ENCODE results near the gene TLR5. TPM values are rescaled to one million over a fixed set of nuclear protein-coding genes. Genes with fewer than 3 reads are reported as not detected.

TLR5 gene
- total RNA-seq, 3 donors from 2014 or later: 11.5 to 33.5 (median 16.5) TPM

DNA sequence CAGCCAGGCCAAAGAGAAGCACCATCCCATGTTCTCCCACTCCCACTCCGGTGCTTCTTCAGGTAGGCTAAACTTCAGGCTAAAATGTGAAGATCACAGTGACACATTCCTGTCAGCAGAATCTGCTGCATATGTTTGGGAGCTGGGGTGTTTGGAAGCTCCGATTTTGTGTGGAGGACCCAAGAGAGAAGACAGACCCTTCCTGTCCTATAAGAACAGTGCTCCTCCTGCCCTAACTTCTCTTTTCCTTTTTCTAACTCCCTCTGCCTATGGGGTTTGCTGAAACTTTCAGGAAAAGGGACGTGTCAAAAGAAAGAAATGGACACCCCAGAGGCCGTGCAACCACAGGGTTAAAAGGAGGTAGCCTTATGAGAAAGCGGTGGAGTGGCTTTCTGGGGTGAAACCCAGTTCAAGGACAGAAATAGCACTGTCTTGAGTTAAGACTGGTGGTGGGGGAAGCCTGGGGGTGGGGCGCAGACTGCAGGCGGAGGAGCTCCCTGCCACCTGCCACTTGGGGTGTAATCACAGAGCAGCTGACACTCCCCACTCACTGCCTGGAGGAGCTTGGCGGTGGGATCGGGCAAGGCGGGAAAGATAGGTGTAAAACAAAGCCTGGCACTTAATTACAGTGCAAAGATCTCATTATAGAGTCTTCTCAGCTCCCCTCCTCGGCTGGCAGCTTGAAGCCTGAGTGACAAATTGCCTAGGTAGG, 645 bp upstream of the TLR5 start:
- Histone ChIP-seq H3K27me3 (no peaks in the 10 kb centered on the region), H3K4me1 (peaks cover 5 to 7% of the 10 kb centered on the region in 2 donors), H3K27ac (peak overlapping the region; percentile 78 to 88), H3K4me3 (peak overlapping the region; percentile 63 to 72 (median 66)), H3K36me3 (no peaks in the 10 kb centered on the region), H3K9me3 (no peaks in the 10 kb centered on the region)
- no peak for DNase-seq (ENCODE audit: low spot score in 2 of 2)
- TF ChIP-seq POLR2AphosphoS5 (IDR thresholded peaks at IDR 0.05): no peak
- TF ChIP-seq POLR2A (IDR thresholded peaks at IDR 0.05): no peak
- TF ChIP-seq, protein P1, sequence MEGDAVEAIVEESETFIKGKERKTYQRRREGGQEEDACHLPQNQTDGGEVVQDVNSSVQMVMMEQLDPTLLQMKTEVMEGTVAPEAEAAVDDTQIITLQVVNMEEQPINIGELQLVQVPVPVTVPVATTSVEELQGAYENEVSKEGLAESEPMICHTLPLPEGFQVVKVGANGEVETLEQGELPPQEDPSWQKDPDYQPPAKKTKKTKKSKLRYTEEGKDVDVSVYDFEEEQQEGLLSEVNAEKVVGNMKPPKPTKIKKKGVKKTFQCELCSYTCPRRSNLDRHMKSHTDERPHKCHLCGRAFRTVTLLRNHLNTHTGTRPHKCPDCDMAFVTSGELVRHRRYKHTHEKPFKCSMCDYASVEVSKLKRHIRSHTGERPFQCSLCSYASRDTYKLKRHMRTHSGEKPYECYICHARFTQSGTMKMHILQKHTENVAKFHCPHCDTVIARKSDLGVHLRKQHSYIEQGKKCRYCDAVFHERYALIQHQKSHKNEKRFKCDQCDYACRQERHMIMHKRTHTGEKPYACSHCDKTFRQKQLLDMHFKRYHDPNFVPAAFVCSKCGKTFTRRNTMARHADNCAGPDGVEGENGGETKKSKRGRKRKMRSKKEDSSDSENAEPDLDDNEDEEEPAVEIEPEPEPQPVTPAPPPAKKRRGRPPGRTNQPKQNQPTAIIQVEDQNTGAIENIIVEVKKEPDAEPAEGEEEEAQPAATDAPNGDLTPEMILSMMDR (IDR thresholded peaks at IDR 0.05): no peak
- intact Hi-C loops (cut with DNase I; ENCODE audit: low total_unique reads): no loop called here

DNA sequence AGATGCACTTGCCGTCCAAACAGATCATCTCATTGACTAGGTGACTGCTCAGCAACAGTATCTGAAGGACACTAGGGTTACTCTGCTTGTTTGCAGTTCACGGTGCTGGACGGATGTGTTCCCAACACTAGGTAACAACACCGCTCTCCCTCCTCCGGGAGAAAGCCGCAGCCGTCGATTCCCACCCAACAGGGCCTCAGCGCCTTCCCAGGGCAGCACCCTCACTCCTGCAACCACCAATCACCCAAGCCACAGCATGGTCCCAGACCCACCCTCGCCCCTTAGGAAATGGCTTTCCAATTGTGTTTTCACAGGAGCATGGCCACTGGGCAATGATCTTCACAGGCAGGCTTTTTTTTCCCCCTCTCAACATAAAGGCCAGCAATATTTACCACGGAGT, 779 bp downstream of the TLR5 start:
- TF ChIP-seq, protein P1 (IDR thresholded peaks at IDR 0.05): no peak
- TF ChIP-seq POLR2A (IDR thresholded peaks at IDR 0.05) (no peak), POLR2AphosphoS5 (IDR thresholded peaks at IDR 0.05) (no peak)
- peak overlapping the region; percentile 63 to 72 (median 66) for H3K4me3 ChIP-seq
- H3K27ac ChIP-seq: peak overlapping the region; percentile 78 to 88
- H3K4me1 ChIP-seq: peaks cover 7 to 14% of the 10 kb centered on the region in 2 donors
- no peaks in the 10 kb centered on the region for H3K27me3 ChIP-seq
- no peaks in the 10 kb centered on the region for H3K36me3 ChIP-seq
- no peaks in the 10 kb centered on the region for H3K9me3 ChIP-seq
- intact Hi-C loops (cut with DNase I; ENCODE audit: low total_unique reads): no loop called here
- no peak for DNase-seq (ENCODE audit: low spot score in 2 of 2)

DNA sequence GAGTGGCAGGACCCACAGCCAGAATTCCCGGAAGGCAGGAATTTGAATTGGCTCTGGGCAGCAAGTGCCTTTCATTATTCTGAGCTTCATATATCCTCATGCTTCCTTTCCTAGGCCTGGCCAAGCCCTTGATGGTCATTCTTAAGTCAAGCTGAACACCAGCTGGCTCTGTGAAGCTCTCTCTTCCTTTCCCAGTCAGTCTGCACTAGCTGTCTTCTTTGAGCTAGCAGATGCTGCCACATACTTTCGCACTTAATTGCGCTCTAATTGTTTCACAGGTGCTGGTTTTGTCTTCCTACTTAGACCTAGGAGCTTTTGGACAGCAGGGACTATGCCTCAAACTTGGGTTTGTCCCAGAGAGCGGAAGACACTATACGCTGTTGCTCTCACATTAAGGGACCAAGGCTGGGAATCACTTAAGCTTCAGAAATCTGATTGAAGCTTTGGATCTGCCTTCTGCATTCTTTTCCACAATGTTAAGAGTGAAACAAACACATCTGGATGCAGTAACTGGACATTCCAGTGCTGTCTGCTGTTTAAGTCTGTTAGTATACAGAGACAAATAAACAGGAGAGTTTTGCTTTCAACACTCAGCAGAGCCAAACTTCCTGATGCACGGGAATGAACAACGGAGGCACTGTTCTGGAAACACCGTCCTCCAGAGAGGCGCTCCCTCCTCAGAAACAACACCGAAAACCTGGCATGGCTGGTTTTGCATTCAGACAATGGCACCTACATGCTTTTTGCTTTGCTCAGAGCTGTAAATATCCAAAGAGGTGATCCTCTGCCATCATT, 2.2 kb downstream of the TLR5 start:
- peaks cover 14 to 27% of the 10 kb centered on the region in 2 donors for H3K4me1 ChIP-seq
- H3K27me3 ChIP-seq: no peaks in the 10 kb centered on the region

DNA sequence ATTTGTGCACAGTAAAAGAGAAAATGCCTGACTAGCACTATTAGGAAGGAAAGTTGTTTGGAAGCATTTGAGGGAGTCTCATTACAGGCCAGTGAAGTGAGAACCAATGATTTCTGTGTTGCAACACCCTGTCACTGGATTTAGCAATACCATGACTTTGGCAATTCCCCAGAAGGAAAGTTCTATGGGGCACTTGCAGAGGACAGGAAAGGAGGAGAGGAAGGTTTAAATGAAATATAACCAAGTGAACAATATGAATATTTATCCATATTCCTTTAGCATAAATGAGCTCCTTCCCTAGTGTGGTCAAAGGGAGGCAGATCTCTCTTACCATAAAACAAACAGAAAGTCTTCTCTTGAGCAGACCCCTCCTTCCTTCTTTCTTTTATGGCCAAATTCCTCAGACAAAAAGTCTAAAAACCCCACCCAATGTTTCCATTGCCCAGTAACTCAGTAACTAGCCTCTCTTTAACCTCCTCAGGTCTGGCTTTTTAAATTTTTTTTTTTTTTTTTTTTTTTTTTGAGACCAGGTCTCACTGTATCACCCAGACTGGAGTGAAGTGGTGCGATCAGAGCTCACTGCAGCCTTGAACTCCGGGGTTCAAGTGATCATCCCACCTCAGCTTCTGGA, 5.5 kb downstream of the TLR5 start:
- peak in 2 of 3 donors; percentile 78 to 81 for TF ChIP-seq POLR2AphosphoS5 (IDR thresholded peaks at IDR 0.05)
- no peak for TF ChIP-seq POLR2A (IDR thresholded peaks at IDR 0.05)
- Histone ChIP-seq H3K4me3 (no peak overlapping the region), H3K4me1 (peaks cover 10 to 25% of the 10 kb centered on the region in 2 donors), H3K36me3 (no peaks in the 10 kb centered on the region), H3K27me3 (no peaks in the 10 kb centered on the region), H3K27ac (peak overlapping the region; percentile 78 to 88), H3K9me3 (no peaks in the 10 kb centered on the region)
- DNase-seq (ENCODE audit: low spot score in 2 of 2): peak in 1 of 2 donors; percentile 64
- intact Hi-C loops (cut with DNase I; ENCODE audit: low total_unique reads): loop anchor here (10.0 kb wide), 1 partner anchor 537 kb away; no protein-coding TSS in a partner anchor

More for the DNA sequence above, 2.2 kb downstream of the TLR5 start:
- intact Hi-C loops (cut with DNase I; ENCODE audit: low total_unique reads): no loop called here
- H3K27ac ChIP-seq: peak overlapping the region; percentile 80 to 88
- H3K4me3 ChIP-seq: peak overlapping the region in 1 of 3 donors; percentile 37
- TF ChIP-seq POLR2A (IDR thresholded peaks at IDR 0.05) (no peak), POLR2AphosphoS5 (IDR thresholded peaks at IDR 0.05) (no peak)
- TF ChIP-seq, protein P1 (IDR thresholded peaks at IDR 0.05): no peak
- no peaks in the 10 kb centered on the region for H3K9me3 ChIP-seq
- H3K36me3 ChIP-seq: no peaks in the 10 kb centered on the region
- peak in 1 of 2 donors; percentile 63 for DNase-seq (ENCODE audit: low spot score in 2 of 2)

DNA sequence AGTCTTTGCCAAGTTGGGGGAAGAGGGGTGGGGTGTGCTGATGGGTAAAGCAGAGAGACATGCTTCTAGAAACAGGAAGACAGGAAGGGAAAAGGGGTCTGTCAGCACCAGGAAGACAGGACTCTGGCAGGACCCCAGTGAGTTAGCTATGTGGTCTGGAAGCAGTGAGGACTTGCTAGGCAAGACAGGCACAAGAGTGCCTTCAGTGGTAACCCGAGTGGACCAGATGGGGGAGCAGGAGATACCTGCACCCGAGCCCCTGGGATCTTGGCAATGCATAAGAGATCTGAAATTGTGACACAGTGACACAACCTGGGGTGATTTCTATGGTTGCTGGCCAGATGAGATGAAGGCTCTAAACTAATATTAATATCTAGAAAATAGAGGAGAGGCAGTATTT, 7.0 kb downstream of the TLR5 start:
- H3K27me3 ChIP-seq: no peaks in the 10 kb centered on the region
- no peak overlapping the region for H3K4me3 ChIP-seq
- peak overlapping the region; percentile 78 to 88 for H3K27ac ChIP-seq
- DNase-seq (ENCODE audit: low spot score in 2 of 2): no peak
- H3K4me1 ChIP-seq: peaks cover 10 to 25% of the 10 kb centered on the region in 2 donors
- H3K9me3 ChIP-seq: no peaks in the 10 kb centered on the region
- intact Hi-C loops (cut with DNase I; ENCODE audit: low total_unique reads): loop anchor here (10.0 kb wide), 1 partner anchor 539 kb away; no protein-coding TSS in a partner anchor
- TF ChIP-seq, protein P1 (IDR thresholded peaks at IDR 0.05): no peak
- TF ChIP-seq POLR2AphosphoS5 (IDR thresholded peaks at IDR 0.05) (no peak), POLR2A (IDR thresholded peaks at IDR 0.05) (no peak)
- no peaks in the 10 kb centered on the region for H3K36me3 ChIP-seq
